Panc1 (cell line): ENCODE data around the gene FHIT. TPM values are rescaled to one million over a fixed set of nuclear protein-coding genes. Genes with fewer than 3 reads are reported as not detected.
"Not testable (repeated sequence)": the region's sequence is repeated elsewhere in the genome, so short reads cannot be mapped to it uniquely, and the experiment has no call there.

ENCODE experiments used
- ATAC-seq: fragments of 200-7000 bp; cut with Tn5 transposase; 2 replicates; pipeline ENCODE4 v1.9.1; 2020; ENCODE audit warnings: mild to moderate bottlenecking, moderate library complexity
- BruUV-seq: library from RNA; stranded (reverse); fragments of 400-500 nt; replicated peaks from 2 replicates; lab custom pipeline; 2021; lab: Mats Ljungman, UMichigan
- CTCF ChIA-PET: fragments of 300-600 bp; sonication (Branson Sonifier 250); formaldehyde crosslinking; loops from one replicate; lab custom pipeline; 2022; ENCODE audit warnings: antibody characterized with exemption; lab: Charles Lee
- POLR2A ChIA-PET: fragments of 300-600 bp; sonication (Branson Sonifier 250); formaldehyde crosslinking; loops from one replicate; lab custom pipeline; 2022; ENCODE audit warnings: antibody characterized with exemption; lab: Charles Lee
- DNase-seq: peaks from one replicate; pipeline ENCODE4 v3.0.0-alpha.2; 2010; ENCODE audit warnings: low read depth, low spot score
- H3K27ac ChIP-seq: 2 replicates; pipeline ENCODE4 v1.5.1; 2011; ENCODE audit warnings: mild to moderate bottlenecking, low read length, inconsistent platforms
- H3K27me3 ChIP-seq: fragments of 200-500 bp; sonication (Bioruptor generic); 2 replicates; pipeline ENCODE4 v1.6.0; 2014; ENCODE audit warnings: low read length, inconsistent platforms; ENCODE audit not compliant: control insufficient read depth, insufficient read depth
- H3K36me3 ChIP-seq: fragments of 200-500 bp; sonication (Bioruptor generic); 2 replicates; pipeline ENCODE4 v1.5.1; 2014; ENCODE audit warnings: inconsistent platforms, mild to moderate bottlenecking, low read length, moderate library complexity; ENCODE audit not compliant: control insufficient read depth, insufficient read depth
- H3K4me1 ChIP-seq: 2 replicates; pipeline ENCODE4 v1.5.1; 2011; ENCODE audit warnings: inconsistent platforms, mild to moderate bottlenecking, low read length, moderate library complexity; ENCODE audit not compliant: control insufficient read depth, insufficient read depth
- H3K4me3 ChIP-seq, 2 experiments: 2 replicates each; pipeline ENCODE4 v1.5.1; 2011 to 2012; ENCODE audit warnings: low read depth in 2 of 2, low read length in 2 of 2, mild to moderate bottlenecking in 2 of 2, inconsistent platforms in 1 of 2, moderate library complexity in 1 of 2
- H3K9me3 ChIP-seq: fragments of 200-500 bp; sonication (Bioruptor generic); 2 replicates; pipeline ENCODE4 v1.5.1; 2014; ENCODE audit warnings: low read depth, mild to moderate bottlenecking, inconsistent platforms, low read length, moderate library complexity; ENCODE audit not compliant: control insufficient read depth, insufficient read depth
- CTCF ChIP-seq: fragments of 450-650 bp; IDR thresholded peaks from 2 replicates; pipeline ENCODE4 v1.5.1; 2017; ENCODE audit warnings: mild to moderate bottlenecking
- POLR2AphosphoS5 ChIP-seq: IDR thresholded peaks from 2 replicates; pipeline ENCODE4 v1.6.1; 2012; ENCODE audit warnings: mild to moderate bottlenecking, low read depth, low read length, moderate library complexity
- REST ChIP-seq, 2 experiments: IDR thresholded peaks; 2 replicates each; pipeline ENCODE4 v1.6.1; 2011 to 2012; ENCODE audit warnings: low read depth in 2 of 2, control low read depth in 1 of 2, low read length in 1 of 2, mild to moderate bottlenecking in 1 of 2, moderate library complexity in 1 of 2; ENCODE audit not compliant: insufficient read depth in 1 of 2
- SIN3A ChIP-seq: IDR thresholded peaks from 2 replicates; pipeline ENCODE4 v1.6.1; 2012; ENCODE audit warnings: low read depth, mild to moderate bottlenecking, low read length, moderate library complexity, borderline replicate concordance; ENCODE audit not compliant: insufficient read depth
- TCF7L2 ChIP-seq: IDR thresholded peaks from 2 replicates; pipeline ENCODE4 v1.6.1; 2011; ENCODE audit warnings: mild to moderate bottlenecking, low read depth, low read length, inconsistent platforms
- in situ Hi-C: cut with HindIII; loops from 2 replicates; pipeline ENCODE4 v1.10.0; 2016; ENCODE audit warnings: low sequenced_read_pairs, low pct_unique_long_range_greater_than_20kb
- intact Hi-C: fragments of 100-400 bp; cut with micrococcal nuclease; formaldehyde crosslinking; loops from one replicate; pipeline ENCODE4 v1.10.0; 2022; ENCODE audit not compliant: unreplicated experiment
- total RNA-seq: library from RNA; stranded (reverse); gene quantifications from one replicate; pipeline ENCODE4 v1.2.1, GENCODE V29; 2021; ENCODE audit not compliant: unreplicated experiment

FHIT gene
- total RNA-seq, 1 experiment from 2014 or later, result 2.2 TPM

GRCh38 chr3:60890226-60890625 is 361.0 kb downstream of the FHIT start:
- POLR2A ChIA-PET, result no interaction called here
- H3K9me3 ChIP-seq, result no peaks in the 10 kb centered on the region
- H3K27me3 ChIP-seq, result no peaks in the 10 kb centered on the region
- intact Hi-C loops (no loop called here), in situ Hi-C loops (no loop called here)
- H3K36me3 ChIP-seq, result no peaks in the 10 kb centered on the region
- H3K27ac ChIP-seq, result no peak overlapping the region
- DNase-seq (no peak), ATAC-seq (no peak)
- TF ChIP-seq REST (IDR thresholded peaks at IDR 0.05; ENCODE audit: insufficient read depth in 1 of 2, low read depth in 2 of 2, low read length in 1 of 2) (no peak), TCF7L2 (no peak), POLR2AphosphoS5 (no peak)
- no TSS peak for BruUV-seq
- CTCF ChIA-PET, result interaction anchor here (0.7 kb wide), 1 partner anchor 1363 kb away, joined by 10 read pairs; no protein-coding TSS in a partner anchor
- no peak overlapping the region for H3K4me3 ChIP-seq
- no peaks in the 10 kb centered on the region for H3K4me1 ChIP-seq

GRCh38 chr3:60888952-60889351 is 362.3 kb downstream of the FHIT start:
- BruUV-seq, DNase-seq, H3K9me3 ChIP-seq, H3K27ac ChIP-seq, ATAC-seq, intact Hi-C loops, CTCF ChIA-PET, H3K27me3 ChIP-seq, H3K36me3 ChIP-seq, H3K4me3 ChIP-seq, POLR2A ChIA-PET, H3K4me1 ChIP-seq, in situ Hi-C loops: not testable (repeated sequence)

- intact Hi-C loops, result no loop called here
- H3K9me3 ChIP-seq, result no peaks in the 10 kb centered on the region
- BruUV-seq, result no TSS peak
Measured at GRCh38 chr3:60887574-60887973, 363.7 kb downstream of the FHIT start.

More at GRCh38 chr3:60887574-60887973, 363.7 kb downstream of the FHIT start:
- H3K27ac ChIP-seq, result no peak overlapping the region
- in situ Hi-C loops, result no loop called here
- no peaks in the 10 kb centered on the region for H3K36me3 ChIP-seq
- POLR2A ChIA-PET, result no interaction called here
- no peak for DNase-seq
- H3K27me3 ChIP-seq, result no peaks in the 10 kb centered on the region
- no peak overlapping the region for H3K4me3 ChIP-seq
- H3K4me1 ChIP-seq, result no peaks in the 10 kb centered on the region
- CTCF ChIA-PET, result no interaction called here
- TF ChIP-seq CTCF (no peak), REST (IDR thresholded peaks at IDR 0.05; ENCODE audit: insufficient read depth in 1 of 2, low read depth in 2 of 2, low read length in 1 of 2) (no peak), POLR2AphosphoS5 (no peak), TCF7L2 (no peak), SIN3A (no peak)
- ATAC-seq, result no peak
